LoVo (cell line): ENCODE measurements around the gene INTS15.
A peak's percentile ranks its signal among the peaks of the same experiment; 100 is the strongest.
"Not testable (repeated sequence)": the region's sequence is repeated elsewhere in the genome, so short reads cannot be mapped to it uniquely, and the experiment has no call there.

Experiments used
- DNase-seq: peaks from one replicate; pipeline ENCODE4 v3.0.0-alpha.2; 2016; ENCODE audit warnings: low spot score

Gene INTS15

DNA sequence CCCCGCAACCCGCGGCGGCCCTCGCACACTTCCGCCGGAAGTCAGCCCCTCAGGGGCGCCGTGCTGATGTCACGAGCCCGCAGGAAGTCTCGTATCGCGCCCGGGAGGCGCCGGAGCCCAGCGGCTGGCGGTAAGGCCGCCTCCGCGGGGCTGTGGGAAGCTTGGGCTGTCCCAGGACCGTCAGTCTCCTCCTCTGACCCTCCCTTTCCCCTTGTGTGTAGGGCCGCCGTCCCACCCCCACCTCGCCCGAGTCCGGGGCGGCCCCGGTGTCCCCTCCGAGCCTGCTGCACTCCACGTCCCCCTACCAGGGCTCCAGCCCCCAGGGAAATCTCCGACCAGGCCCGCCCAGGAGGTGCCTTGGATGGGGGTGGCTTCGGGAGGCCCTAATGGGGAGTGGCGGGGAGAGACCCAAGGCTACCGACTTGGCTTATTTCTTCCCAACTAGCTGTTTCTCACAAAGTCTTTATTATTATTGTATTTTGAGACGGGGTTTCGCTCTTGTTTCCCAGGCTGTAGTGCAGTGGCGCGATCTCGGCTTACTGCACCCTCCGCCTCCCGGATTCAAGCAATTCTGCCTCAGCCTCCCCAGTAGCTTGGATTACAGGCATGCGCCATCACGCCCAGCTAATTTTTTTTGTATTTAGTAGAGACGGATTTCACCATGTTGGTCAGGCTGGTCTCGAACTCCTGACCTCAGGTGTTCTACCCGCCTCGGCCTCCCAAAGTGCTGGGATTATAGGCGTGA is 12.3 kb upstream of the INTS15 start, which contains the start of gene ZDHHC4:
Gene ZDHHC4 (plus strand): TSS at position 86 of the 745 bp plus-strand sequence. CDS start 3,108 bp downstream, outside the sequence.
- peak; percentile 93 for DNase-seq

DNA sequence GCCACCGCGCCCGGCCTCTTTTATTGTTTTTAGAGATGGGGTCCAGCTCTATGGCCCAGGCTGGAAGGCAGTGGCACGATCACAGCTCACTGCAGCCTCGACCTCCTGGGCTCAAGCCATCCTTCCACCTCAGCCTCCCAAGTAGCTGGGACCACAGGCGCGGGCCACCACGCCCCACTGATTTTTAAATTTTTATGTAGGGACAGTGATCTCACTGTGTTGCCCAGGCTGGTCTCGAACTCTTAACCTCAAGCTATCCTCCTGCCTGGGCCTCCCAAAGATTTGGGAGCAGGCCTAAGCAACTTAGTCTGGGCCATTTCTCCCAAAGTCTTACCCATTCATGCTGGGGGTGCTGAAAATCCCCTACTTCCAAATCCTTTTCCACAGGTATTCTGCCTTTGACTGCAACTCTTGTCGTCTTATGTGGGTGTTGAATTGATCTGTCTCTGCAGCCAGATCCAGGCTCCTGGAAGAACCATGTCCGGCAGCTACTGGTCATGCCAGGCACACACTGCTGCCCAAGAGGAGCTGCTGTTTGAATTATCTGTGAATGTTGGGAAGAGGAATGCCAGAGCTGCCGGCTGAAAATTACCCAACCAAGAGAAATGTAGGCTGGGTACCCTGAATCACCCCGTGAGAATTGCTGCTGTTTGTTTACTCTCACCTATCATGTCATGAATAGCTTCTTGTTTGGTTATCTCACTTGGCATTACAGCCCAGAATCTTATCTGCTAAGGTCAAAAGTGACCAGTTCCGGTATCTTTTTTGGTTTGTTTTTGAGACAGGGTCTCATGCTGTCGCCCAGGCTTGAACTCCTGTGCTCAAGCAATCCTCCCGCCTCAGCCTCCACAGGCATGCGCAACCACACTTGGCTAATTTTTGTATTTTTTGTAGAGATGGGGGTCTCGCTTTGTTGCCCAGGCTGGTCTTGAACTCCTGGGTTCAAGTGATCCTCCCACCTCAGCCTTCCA is 11.4 kb upstream of the INTS15 start:
- no peak for DNase-seq

DNA sequence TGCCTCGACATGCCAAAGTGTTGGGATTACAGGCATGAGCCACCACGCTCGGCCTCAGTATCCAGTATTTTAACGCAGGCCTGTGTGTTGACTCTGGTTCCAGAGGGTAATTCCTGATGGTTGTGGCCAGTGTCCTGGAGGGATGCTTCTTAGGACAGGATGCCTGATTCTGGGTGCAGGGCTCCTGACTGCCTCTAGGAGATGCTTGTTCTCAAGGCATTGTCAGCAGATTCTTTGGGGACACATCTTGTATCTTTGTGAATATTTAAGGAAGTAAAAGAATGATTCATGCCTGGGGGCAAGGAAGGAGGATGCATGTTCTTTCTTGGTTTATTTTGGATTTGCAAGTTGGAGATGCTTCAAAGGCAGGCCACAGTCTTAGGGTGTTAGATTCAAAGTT is 10.4 kb upstream of the INTS15 start:
- DNase-seq = no peak

DNA sequence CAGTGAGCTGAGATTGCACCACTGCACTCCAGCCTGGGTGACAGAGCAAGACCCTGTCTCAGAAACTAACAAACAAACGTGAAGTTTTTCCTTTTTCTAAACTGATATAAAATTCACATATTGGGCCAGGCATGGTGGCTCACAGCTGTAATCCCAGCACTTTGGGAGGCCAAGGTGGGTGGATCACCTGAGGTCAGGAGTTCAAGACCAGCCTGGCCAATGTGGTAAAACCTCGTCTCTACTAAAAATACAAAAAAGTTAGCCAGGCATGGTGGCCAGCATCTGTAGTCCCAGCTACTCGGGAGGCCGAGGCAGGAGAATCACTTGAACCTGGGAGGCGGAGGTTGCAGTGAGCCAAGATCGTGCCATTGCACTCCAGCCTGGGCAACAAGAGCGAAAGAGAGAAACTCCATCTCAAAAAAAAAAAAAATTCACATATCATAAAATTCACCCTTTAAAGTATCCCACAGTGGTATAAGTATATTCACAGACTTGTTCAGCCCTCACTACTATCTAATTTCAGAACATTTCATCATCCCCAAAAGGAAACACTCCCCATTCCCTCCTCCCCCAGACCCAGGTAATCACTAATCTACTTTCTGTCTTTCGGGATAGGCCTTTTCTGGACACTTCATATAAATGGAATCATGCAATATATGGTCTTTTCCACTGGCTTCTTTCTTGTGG is 3.9 kb upstream of the INTS15 start:
- not testable (repeated sequence) for DNase-seq

DNA sequence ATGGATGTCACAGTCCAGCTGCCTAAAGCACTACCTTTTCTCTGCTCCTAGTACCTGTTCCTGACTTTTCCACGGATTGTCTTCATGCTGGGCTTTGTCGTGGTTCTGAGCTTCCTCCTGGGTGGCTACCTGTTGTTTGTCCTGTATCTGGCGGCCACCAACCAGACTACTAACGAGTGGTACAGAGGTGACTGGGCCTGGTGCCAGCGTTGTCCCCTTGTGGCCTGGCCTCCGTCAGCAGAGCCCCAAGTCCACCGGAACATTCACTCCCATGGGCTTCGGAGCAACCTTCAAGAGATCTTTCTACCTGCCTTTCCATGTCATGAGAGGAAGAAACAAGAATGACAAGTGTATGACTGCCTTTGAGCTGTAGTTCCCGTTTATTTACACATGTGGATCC is 1.3 kb upstream of the INTS15 start:
- DNase-seq = no peak

DNA sequence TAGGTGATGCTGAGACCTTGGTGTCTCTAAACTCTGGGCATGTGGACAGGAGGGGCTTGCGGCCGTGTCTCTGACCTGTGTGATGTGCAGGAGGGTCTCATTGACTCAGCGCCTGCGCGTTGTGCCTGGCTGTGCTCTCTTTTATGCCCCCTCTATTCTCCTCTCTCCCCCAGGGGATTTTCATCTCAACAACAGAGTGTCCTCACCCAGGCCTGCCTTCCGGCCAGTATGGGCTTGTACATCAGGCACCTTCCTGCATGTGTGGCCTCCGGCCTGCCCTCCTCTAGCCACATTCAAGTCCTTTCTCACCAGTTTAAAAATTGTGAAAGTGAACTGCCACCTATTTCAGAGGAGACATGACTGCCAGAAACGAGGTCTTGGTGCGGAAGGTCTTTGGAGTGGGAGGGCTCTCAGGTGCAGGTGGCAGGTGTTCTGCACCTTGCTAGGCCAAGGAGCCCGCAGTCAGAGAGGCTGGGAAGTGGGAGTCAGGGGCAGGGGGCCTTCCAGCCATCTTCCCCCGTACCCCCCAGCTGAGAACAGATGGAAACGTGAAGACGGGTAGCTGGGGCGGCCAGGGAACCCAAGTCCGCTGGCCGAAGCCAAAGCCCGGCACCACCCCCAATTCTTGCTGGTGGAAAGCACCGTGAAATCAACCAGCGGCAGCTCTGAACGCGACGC is 531 bp upstream of the INTS15 start:
- no peak for DNase-seq

DNA sequence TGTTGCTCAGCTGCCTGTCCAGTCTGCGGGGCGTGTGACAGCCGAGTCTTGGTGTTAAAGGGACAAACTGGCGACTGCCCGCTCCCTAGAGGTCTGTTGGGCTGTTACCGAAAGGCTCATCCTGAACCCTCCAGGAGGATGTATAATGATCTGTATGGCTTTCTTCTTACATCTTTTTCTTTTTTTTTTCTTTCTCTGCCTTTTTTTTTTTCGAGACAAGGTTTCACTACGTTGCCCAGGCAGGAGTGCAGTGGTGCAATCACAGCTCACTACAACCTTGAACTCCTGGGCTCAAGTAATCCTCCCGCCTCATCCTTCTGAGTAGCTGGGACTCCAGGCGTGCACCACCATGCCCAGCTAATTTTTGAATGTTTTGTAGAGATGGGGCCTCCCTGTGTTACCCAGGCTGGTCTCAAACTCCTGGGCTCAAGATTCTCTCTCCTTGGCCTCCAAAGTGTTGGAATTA is 857 bp downstream of the INTS15 start:
- DNase-seq = no peak

DNA sequence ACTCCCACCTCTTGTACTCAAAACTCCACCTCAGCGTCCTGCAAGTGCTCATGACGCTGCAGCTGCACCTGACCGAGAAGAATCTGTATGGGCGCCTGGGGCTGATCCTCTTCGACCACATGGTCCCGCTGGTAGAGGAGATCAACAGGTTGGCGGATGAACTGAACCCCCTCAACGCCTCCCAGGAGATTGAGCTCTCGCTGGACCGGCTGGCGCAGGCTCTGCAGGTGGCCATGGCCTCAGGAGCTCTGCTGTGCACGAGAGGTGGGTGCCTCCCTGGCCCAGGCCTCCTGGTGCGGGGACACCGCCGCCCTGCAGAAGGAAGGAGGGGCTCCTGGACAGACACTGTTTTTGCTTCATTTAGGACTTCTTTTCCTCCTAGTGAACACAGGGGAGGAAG is 10.3 kb downstream of the INTS15 start:
- DNase-seq = no peak

DNA sequence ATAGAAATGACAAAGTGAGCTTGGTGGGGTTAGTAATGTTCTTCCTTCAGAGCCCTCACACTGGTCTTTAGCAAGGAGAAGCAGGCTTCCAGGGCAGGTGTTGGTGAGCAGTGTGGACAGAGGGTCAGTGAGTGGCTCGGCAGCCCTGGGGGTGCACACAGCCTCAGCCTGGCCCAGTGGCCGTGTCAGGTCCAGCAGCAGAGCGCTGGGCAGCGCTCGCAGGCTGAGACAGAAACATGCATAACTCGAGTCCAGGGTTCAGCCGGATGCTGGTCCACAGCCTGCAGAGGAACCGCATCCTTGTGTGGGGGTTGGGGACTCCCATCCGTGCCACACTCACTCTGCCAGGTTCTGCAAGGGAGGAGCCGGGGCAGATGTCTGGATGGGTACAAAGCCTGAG is 14.6 kb downstream of the INTS15 start:
- no peak for DNase-seq

DNA sequence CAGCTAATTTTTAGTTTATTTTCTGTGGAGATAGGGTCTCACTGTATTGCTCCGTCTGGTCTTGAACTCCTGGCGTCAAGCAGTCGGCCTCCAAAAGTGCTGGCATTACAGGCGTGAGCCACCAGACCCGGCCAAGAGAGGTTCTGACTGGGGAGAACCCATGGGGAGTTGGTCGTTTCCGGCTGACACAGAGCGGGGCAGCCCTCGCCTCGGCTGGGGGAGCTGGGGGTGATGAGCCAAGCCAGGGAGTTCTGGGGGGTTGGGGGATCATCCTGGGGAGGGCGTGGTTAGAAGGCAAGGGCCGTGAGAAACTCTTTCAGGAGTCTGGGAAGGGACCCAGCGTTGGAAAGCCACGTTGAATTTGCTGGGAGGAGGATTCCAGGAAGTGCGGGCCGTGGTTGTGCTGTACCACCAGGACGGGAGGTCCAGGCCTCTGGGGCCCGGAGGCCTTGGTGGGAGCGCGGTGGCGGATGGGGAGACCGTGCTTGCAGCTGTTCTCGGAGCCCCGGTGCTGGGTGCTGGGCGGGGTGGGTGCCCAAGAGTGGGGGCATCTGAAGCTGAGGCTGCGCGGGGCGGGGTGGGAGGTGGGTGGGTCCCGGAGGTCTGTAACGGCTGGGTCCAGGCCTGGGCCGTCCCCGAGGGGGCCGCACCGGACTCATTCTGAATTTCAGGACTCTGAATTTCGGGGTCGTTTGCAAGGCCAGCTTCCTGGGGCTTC is 17.2 kb downstream of the INTS15 start:
- no peak for DNase-seq

DNA sequence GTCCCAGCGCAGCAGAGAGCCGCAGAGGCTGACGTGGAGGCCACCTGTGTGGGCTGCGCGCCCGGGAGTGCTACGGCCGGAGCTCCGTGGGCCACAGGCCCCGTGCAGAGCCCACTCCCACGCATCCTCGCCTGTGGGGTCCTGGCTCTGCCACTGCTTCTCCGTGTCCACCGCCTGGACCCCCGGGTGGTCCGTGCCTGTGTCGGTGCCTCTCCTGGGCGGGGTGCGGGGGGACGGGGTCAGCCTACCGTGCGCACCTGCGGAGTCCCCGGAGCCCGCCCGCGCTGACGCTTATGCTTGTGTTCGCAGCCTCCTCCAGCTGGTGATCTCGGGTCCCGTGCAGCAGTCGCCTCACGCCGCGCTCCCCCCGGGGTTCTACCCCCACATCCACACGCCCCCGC is 17.8 kb downstream of the INTS15 start:
- no peak for DNase-seq

DNA sequence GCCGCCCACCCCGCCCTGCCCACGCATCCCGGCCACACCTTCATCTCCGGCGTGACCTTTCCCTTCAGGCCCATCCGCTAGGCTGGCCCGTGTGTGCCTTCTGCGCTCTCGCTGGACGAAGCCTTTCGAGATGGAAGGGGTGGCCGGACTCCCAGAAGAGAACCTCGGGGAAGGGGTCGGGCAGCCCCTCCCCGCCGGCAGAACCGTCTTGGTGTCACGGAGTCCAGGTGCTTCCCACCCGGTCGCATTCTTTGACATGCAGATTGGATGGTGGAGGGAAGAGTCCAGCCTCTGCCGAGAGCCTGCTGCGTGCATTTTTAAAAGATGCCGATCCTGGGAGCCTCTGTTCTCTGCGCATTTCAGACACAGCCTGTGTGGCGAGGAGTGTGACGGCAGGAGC is 18.3 kb downstream of the INTS15 start:
- no peak for DNase-seq

DNA sequence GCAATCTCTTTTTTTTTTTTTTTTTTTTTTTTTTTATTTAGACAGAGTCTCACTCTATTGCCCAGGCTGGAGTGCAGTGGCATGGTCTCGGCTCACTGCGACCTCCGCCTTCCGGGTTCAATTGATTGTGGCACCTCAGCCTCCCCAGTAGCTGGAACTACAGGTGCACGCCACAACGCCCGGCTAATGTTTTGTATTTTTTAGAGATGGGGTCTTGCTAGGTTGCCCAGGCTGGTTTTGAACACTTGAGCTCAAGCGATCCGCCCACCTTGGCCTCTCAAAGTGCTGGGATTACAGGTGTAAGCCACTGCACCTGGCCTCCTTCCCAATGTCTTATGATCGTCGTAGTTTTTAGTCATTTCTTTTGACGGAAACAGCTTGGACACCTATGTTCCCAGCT is 19.0 kb downstream of the INTS15 start:
- no peak for DNase-seq

DNA sequence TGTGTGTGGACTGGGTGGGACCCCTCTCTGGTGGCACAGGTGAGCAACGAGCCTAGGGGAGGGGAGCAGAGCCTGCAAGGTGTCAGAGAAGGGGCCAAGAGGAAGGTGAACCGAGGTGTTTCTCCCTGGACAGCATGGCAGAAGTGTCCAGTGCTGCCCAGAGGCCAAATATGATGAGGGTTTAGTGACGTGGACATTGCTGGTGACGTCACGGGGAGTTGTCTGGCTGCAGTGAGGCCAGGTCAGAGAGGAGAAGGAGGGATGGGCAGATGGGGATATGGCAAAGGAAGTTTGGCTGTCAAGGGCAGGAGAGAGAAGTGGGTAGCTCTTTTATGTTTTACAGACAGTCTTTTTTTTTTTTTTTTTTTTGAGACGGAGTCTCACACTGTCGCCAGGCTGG is 23.0 kb downstream of the INTS15 start:
- no peak for DNase-seq

DNA sequence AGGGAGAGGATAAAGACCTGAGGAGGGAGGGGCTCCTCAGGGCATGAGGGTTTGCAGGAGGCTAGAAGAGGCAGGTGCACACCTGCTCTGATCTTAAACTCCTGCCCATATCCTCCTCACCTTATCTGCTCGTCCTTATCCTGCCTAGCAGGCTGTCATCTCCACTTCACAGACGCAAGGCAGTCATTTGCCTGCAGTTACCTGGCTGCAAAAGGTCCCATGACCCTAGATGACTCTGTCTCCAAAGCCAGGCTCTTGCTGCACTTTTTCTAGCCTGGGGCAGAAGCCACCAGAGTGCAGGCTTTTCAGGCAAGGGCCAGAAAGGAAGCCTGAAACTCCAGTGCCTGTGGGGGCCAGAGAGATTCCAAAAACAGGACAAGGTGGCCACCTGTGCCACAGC is 23.9 kb downstream of the INTS15 start:
- no peak for DNase-seq

DNA sequence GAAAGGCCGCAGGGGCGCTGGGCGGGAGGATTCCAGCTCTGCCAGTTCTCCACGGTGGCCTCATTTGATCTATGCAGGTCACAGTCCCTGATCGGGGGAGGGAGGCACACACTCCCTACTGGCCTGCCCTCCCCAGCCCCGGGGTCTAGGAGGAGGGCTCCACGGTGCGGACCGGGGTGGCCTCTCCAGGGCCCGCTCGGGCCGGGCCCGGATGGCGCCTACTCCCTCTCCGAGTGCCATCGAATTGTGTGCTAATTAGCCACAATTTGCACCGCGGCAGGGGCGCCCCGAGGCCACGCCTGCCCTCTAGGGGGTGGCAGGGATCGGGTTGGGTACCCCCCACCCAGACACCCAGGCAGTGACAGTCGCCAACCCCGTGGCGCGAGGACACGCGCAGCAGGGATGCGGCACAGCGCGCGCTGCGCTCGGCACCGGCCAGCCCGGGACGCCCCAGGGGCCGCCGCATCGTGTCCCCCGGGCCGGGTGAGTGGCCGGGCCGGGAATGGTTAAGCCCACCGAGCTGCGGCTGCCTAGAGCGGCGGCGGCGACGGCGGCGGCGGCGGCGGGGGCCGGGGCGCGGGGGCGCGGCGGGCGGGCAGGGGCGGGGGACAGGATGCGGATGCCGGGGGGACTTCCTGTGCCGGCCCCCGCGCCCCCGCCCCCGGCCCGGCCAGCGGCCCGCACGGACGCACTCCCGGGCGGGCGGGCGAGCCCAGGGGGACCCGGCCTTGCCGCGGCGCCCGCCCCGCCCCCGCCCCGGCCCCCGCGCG is 25.3 kb downstream of the INTS15 start, which contains the start of gene ZNF853:
Gene ZNF853 (plus strand): TSS at position 658 of the 770 bp plus-strand sequence. CDS start 565 bp downstream, outside the sequence.
- no peak for DNase-seq

DNA sequence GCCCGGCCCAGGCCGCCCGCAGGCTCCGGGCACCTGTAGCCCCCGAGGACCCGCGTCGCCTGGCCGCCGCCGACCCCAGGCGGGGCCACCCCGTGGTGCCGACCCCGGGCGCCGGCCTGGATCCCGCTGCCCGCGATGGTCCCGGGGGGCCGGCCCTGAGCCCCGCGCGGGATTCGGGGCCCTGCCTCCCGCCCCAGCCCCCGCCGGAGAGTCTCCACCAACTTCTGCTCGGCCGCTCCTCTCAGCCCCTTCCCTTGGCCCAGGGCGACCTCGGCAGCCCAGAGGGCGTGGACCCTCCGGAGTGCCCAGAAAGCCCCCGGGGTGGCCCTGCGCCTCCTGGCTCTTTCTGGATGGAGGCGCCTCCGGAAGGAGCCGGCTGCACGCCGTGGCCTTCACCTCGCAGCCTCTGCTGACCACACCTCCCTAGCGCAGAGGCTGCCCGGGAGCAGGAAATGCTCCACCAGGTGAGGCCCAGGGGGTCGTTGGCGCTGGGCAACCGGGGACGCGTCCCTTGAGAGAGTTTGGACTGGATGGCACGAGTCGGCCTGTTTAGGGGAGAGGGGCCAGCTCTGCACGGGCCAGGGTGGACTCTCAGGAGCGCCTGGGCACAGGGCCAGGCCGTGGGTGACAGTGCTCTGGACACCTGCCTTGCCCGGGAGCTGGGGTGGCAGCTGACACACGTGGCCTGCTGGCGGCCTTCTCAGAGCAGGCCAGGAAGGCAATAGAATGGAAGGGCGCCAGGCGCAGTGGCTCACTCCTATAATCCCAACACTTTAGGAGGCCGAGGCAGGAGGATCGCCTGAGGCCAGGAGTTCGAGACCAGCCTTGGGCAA is 26.1 kb downstream of the INTS15 start:
- DNase-seq = no peak

DNA sequence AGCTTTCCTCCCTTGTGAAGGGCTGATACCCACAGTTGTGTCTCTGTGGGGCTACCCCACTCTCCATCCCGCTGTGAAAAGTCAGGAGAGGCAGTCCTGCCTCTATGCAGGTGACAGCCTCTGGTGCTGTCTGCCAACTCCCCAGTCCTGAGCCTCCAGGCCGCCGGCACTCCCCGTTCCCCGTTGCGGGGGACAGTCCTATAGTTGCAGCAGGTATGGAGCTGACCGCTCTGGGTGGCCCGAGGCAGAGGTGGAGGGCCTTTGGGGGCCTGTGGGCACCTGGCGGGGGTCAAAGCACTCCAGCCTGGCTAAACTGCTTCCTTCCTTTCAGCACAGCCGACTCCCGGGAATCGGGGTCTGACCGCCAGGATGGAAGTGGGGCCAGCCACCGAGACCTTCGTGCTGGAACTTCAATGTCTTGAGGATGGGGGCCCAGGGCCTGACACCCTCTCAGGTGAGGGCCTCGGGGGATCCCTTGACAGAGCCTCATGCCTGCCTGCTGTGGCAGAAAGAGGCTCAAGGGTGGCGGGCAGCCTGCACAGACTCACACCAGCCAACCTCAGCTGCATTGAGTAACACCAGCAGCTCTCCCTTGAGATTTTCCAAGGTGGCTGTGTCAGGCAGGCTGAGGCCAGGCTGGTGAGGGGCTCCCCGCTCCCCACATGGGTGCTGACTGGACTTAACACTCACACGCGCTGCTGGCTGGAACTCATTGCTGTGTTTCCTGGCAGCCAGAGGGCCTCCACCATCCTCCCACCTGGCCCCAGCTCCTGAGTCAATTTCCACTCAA is 27.2 kb downstream of the INTS15 start:
- no peak for DNase-seq
